Mucosa of descending colon (tissue), 3 donors: ENCODE measurements around the gene TULP4. TPM values are rescaled to one million over a fixed set of nuclear protein-coding genes. Genes with fewer than 3 reads are reported as not detected.
"Not testable (repeated sequence)": the region's sequence is repeated elsewhere in the genome, so short reads cannot be mapped to it uniquely, and the experiment has no call there.

Source experiments
- ATAC-seq: fragments of 200-7000 bp; cut with Tn5 transposase; one replicate; pipeline ENCODE4 v1.9.1; 2020; ENCODE audit warnings: mild to moderate bottlenecking, moderate library complexity
- DNase-seq, 3 donors: peaks; one replicate each; pipeline ENCODE4 v3.0.0-alpha.2; 2020
- H3K36me3 ChIP-seq: fragments of 200-600 bp; one replicate; pipeline ENCODE4 v1.8.0; 2021; ENCODE audit warnings: low read depth, mild to moderate bottlenecking
- H3K4me1 ChIP-seq: fragments of 200-600 bp; one replicate; pipeline ENCODE4 v1.8.0; 2021; ENCODE audit warnings: low read depth, mild to moderate bottlenecking
- H3K4me3 ChIP-seq: fragments of 200-600 bp; one replicate; pipeline ENCODE4 v1.8.0; 2021; ENCODE audit warnings: mild to moderate bottlenecking
- H3K9me3 ChIP-seq: fragments of 200-600 bp; one replicate; pipeline ENCODE4 v1.8.0; 2021; ENCODE audit warnings: mild to moderate bottlenecking
- CTCF ChIP-seq: fragments of 200-600 bp; IDR thresholded peaks from one replicate; pipeline ENCODE4 v1.8.0; 2022; ENCODE audit warnings: antibody characterized with exemption, mild to moderate bottlenecking
- intact Hi-C, 2 donors: fragments of 100-400 bp; cut with DNase I in 1 of 2; cut with micrococcal nuclease in 1 of 2; formaldehyde crosslinking; loops; one replicate each; pipeline versions ENCODE4 v1.11.0 to v1.11.1; 2022; cut with DNase I, micrococcal nuclease
- total RNA-seq, 3 donors: library from RNA; stranded (reverse); fragmentation: NEBNext Ultra II Directional in 2 of 3; extraction: Animal tissue kit (Norgen Biotek cat#: 25700) in 2 of 3; gene quantifications; one replicate each; pipeline versions ENCODE4 v1.2.1 to v1.2.4, GENCODE V29; 2021 to 2023
- donor health status: DM: no; HTN: no; CAD: no; lungs with moderate emphysema.
- donor health status: DM: no; HTN: no; CAD: no.
- donor health status: DM: no; HTN: yes; CAD: no.

The TULP4 gene
- total RNA-seq, 3 donors from 2014 or later = 70.4 to 122 (median 83.6) TPM

DNA sequence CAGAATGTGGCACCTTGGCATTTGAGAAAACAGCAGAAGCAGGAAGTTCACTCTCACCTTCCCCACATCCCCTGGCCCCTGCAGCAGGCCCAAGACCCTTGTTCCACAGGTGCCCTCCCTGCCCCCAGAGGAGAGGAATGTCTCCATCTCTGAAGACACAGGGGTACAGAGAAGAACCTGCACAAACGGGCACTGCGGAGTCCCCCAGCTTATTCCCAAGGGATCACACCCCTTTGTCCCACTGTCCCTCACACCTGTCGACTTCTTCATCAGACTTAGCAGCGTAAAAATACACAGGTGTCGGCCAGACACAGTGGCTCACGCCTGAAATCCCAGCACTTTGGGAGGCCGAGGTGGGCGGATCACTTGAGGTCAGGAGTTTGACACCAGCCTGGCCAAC is 204.8 kb downstream of the TULP4 start:
- TF ChIP-seq CTCF = no peak
- H3K36me3 ChIP-seq = no peaks in the 10 kb centered on the region
- peaks cover 9% of the 10 kb centered on the region for H3K4me1 ChIP-seq
- no peak overlapping the region for H3K4me3 ChIP-seq
- DNase-seq = no peak
- intact Hi-C loops = loop anchor here in 1 of 2 donors (10.0 kb wide), 1 partner anchor 292 kb away; no protein-coding TSS in a partner anchor
- ATAC-seq = no peak
- H3K9me3 ChIP-seq = no peaks in the 10 kb centered on the region

DNA sequence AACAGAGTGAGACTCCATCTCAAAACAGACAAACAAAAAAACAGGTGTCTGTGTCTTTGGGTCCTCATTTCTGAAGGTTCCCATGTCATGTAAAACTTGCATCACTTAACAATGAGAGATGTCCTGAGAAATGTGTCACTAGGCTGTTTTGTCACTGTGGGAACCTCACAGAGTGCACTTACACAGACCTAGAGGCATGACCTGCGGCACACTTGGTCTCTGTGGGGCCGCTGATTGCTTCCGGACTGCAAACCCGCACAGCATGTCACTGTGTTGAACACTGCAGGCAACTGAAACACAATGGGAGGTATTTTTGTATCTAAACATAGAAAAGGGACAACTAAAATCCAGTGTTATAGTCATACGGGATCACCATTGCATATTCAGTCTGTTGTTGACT is 205.3 kb downstream of the TULP4 start:
- DNase-seq (no peak), ATAC-seq (no peak)
- Histone ChIP-seq H3K4me3 (no peak overlapping the region), H3K36me3 (no peaks in the 10 kb centered on the region), H3K9me3 (no peaks in the 10 kb centered on the region), H3K4me1 (peaks cover 9% of the 10 kb centered on the region)
- intact Hi-C loops = loop anchor here in 1 of 2 donors (10.0 kb wide), 1 partner anchor 293 kb away; no protein-coding TSS in a partner anchor
- no peak for TF ChIP-seq CTCF

- peak in 2 of 3 donors; percentile 45 to 58 for DNase-seq
- H3K36me3 ChIP-seq = no peaks in the 10 kb centered on the region
- no peaks in the 10 kb centered on the region for H3K9me3 ChIP-seq
- H3K4me3 ChIP-seq = no peak overlapping the region
- peak; percentile 91 for ATAC-seq
- TF ChIP-seq CTCF = peak; percentile 23
- peaks cover 9% of the 10 kb centered on the region for H3K4me1 ChIP-seq
- intact Hi-C loops = loop anchor here in 1 of 2 donors (10.0 kb wide), 1 partner anchor 294 kb away; no protein-coding TSS in a partner anchor
Observed at GRCh38 chr6:158518191-158519127, 206.2 kb downstream of the TULP4 start.

- no peak for DNase-seq
- no peak overlapping the region for H3K4me3 ChIP-seq
- no peak for TF ChIP-seq CTCF
- no peaks in the 10 kb centered on the region for H3K36me3 ChIP-seq
- intact Hi-C loops = loop anchor here in 1 of 2 donors (10.0 kb wide), 1 partner anchor 294 kb away; no protein-coding TSS in a partner anchor
- ATAC-seq = no peak
- peaks cover 9% of the 10 kb centered on the region for H3K4me1 ChIP-seq
- H3K9me3 ChIP-seq = no peaks in the 10 kb centered on the region
Observed at GRCh38 chr6:158519300-158519699, 207.0 kb downstream of the TULP4 start.

- Histone ChIP-seq H3K9me3 (no peaks in the 10 kb centered on the region), H3K4me1 (peaks cover 9% of the 10 kb centered on the region), H3K4me3 (no peak overlapping the region), H3K36me3 (no peaks in the 10 kb centered on the region)
- intact Hi-C loops = loop anchor here in 1 of 2 donors (10.0 kb wide), 1 partner anchor 295 kb away; no protein-coding TSS in a partner anchor
- DNase-seq (no peak), ATAC-seq (no peak)
- TF ChIP-seq CTCF = no peak
Observed at GRCh38 chr6:158519761-158520160, 207.5 kb downstream of the TULP4 start.

DNA sequence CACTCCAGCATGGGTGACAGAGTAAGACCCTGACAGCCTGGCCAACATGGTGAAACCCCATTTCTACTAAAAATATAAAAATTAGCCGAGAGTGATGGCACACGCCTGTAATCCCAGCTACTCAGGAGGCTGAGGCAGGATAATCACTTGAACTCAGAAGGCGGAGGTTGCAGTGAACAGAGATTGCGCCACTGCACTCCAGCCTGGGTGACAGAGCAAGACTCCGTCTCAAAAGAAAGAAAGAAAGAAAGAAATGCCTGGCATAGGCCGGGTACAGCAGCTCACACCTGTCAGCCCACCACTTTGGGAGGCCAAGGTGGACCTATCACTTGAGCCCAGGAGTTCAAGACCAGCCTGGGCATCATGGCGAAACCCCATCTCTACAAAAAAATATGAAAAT is 208.7 kb downstream of the TULP4 start:
- intact Hi-C loops, H3K36me3 ChIP-seq: not testable (repeated sequence)

More for the DNA sequence above, 208.7 kb downstream of the TULP4 start:
- H3K9me3 ChIP-seq, ATAC-seq, H3K4me1 ChIP-seq, H3K4me3 ChIP-seq, DNase-seq: not testable (repeated sequence)
